IMR-90 (cell line): ENCODE data around the gene NEO1.

Source experiments
- MAFK ChIP-seq: IDR thresholded peaks from 2 replicates; pipeline ENCODE4 v1.6.1; 2012; ENCODE audit warnings: low read depth, low read length, improper control_type of control experiment
- RFX5 ChIP-seq: IDR thresholded peaks from 2 replicates; pipeline ENCODE4 v1.8.0; 2012; ENCODE audit warnings: low read depth, mild to moderate bottlenecking, low read length, moderate library complexity
- SMC3 ChIP-seq: fragments of 150-350 bp; IDR thresholded peaks from 2 replicates; pipeline ENCODE4 v1.6.1; 2016; ENCODE audit warnings: low read depth, mild to moderate bottlenecking, antibody characterized with exemption, low read length, moderate library complexity
- TF ChIP-seq, protein P1 (sequence below): conservative IDR thresholded peaks from 2 replicates; pipeline ENCODE4 v1.5.1; 2012; ENCODE audit warnings: mild to moderate bottlenecking, low read depth, low read length, improper control_type of control experiment

GRCh38 chr15:73161546-73161945 lies 109.3 kb downstream of the NEO1 start:
- no peak for TF ChIP-seq MAFK
- TF ChIP-seq RFX5: no peak
- TF ChIP-seq, protein P1, sequence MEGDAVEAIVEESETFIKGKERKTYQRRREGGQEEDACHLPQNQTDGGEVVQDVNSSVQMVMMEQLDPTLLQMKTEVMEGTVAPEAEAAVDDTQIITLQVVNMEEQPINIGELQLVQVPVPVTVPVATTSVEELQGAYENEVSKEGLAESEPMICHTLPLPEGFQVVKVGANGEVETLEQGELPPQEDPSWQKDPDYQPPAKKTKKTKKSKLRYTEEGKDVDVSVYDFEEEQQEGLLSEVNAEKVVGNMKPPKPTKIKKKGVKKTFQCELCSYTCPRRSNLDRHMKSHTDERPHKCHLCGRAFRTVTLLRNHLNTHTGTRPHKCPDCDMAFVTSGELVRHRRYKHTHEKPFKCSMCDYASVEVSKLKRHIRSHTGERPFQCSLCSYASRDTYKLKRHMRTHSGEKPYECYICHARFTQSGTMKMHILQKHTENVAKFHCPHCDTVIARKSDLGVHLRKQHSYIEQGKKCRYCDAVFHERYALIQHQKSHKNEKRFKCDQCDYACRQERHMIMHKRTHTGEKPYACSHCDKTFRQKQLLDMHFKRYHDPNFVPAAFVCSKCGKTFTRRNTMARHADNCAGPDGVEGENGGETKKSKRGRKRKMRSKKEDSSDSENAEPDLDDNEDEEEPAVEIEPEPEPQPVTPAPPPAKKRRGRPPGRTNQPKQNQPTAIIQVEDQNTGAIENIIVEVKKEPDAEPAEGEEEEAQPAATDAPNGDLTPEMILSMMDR: no peak
- no peak for TF ChIP-seq SMC3
